K562 (cell line): ENCODE data around the gene HSD11B1L. TPM values are rescaled to one million over a fixed set of nuclear protein-coding genes. Genes with fewer than 3 reads are reported as not detected.

Experiments
- ATAC-seq: fragments of 200-7000 bp; cut with Tn5 transposase; 3 replicates; pipeline ENCODE4 v1.9.1; 2020; ENCODE audit warnings: moderate library complexity
- BruUV-seq: library from RNA; stranded (reverse); fragments of 400-500 nt; replicated peaks from 2 replicates; lab custom pipeline; 2021; lab: Mats Ljungman, UMichigan
- CTCF ChIA-PET: fragments of 300-600 bp; formaldehyde crosslinking; extraction: SDS; loops from one replicate; lab custom pipeline; 2021; ENCODE audit warnings: low intra/inter-chr PET ratio; lab: Yijun Ruan, JAX
- POLR2A ChIA-PET: fragments of 300-600, 350-650 bp; sonication (Branson Sonifier 250); formaldehyde crosslinking; extraction: SDS; loops from one replicate; lab custom pipeline; 2021; ENCODE audit warnings: antibody characterized with exemption, inconsistent platforms; lab: Yijun Ruan, JAX
- DNase-seq, 4 experiments: peaks; one replicate each; pipeline versions ENCODE4 v3.0.0 to v3.0.0-alpha.2; 2011 to 2018; ENCODE audit warnings: low spot score in 3 of 4, mixed read lengths in 3 of 4; ENCODE audit errors: extremely low read depth in 1 of 4
- FAIRE-seq: peaks from 2 replicates; lab custom pipeline; 2011; peaks lifted over from hg19 to GRCh38; lab: Jason Lieb, UNC
- H2AFZ ChIP-seq: 2 replicates; pipeline ENCODE4 v1.6.0; 2011; ENCODE audit warnings: low read depth, low read length, control low read depth, inconsistent platforms
- H3K27ac ChIP-seq: fragments of 200-600 bp; 3 replicates; pipeline ENCODE4 v1.8.0; 2011; ENCODE audit warnings: low read depth, mild to moderate bottlenecking, control low read depth, inconsistent platforms, low read length, moderate library complexity, mixed read lengths; ENCODE audit errors: extremely low read depth
- H3K27me3 ChIP-seq, 2 experiments: fragments of 300-600 bp in 1 of 2; 2 replicates in 1 of 2; 3 replicates in 1 of 2; pipeline versions ENCODE4 v1.6.0 to v1.8.0; 2011; ENCODE audit warnings: inconsistent platforms in 2 of 2, low read length in 2 of 2, mild to moderate bottlenecking in 1 of 2, mixed read lengths in 1 of 2, moderate library complexity in 1 of 2; ENCODE audit not compliant: control insufficient read depth in 2 of 2, insufficient read depth in 2 of 2
- H3K36me3 ChIP-seq: fragments of 300-600 bp; 3 replicates; pipeline ENCODE4 v1.8.0; 2011; ENCODE audit warnings: mild to moderate bottlenecking, low read length, inconsistent platforms; ENCODE audit not compliant: control insufficient read depth, insufficient read depth
- H3K4me1 ChIP-seq, 2 experiments: fragments of 200-600 bp in 1 of 2; replicated peaks in 1 of 2; 2 replicates in 1 of 2; 3 replicates in 1 of 2; pipeline versions ENCODE4 v1.5.1 to v1.8.0; 2011; ENCODE audit warnings: inconsistent platforms in 2 of 2, low read length in 2 of 2, mild to moderate bottlenecking in 1 of 2, mixed read lengths in 1 of 2, moderate library complexity in 1 of 2; ENCODE audit not compliant: control insufficient read depth in 2 of 2, insufficient read depth in 2 of 2
- H3K4me2 ChIP-seq: 2 replicates; pipeline ENCODE4 v1.6.1; 2011; ENCODE audit warnings: low read length, control low read depth, inconsistent platforms, mixed read lengths; ENCODE audit not compliant: insufficient read depth
- H3K4me3 ChIP-seq: fragments of 200-600 bp; sonication (generic), shearing (Covaris generic); 2 replicates; pipeline ENCODE4 v1.5.1; 2016; ENCODE audit warnings: control low read depth, inconsistent platforms
- H3K79me2 ChIP-seq: fragments of 200-600 bp; 3 replicates; pipeline ENCODE4 v1.8.0; 2011; ENCODE audit warnings: low read length, inconsistent platforms; ENCODE audit not compliant: control insufficient read depth, insufficient read depth
- H3K9ac ChIP-seq, 2 experiments: 2 replicates each; pipeline versions ENCODE4 v1.6.0 to v1.6.1; 2011; ENCODE audit warnings: low read depth in 2 of 2, low read length in 2 of 2, control low read depth in 1 of 2, inconsistent platforms in 1 of 2, mild to moderate bottlenecking in 1 of 2, mixed read lengths in 1 of 2; ENCODE audit not compliant: insufficient read depth in 1 of 2
- H3K9me1 ChIP-seq: one replicate; pipeline ENCODE4 v1.6.0; 2011; ENCODE audit warnings: inconsistent platforms, mild to moderate bottlenecking, low read length, moderate library complexity; ENCODE audit not compliant: control insufficient read depth, insufficient read depth
- H3K9me3 ChIP-seq: replicated peaks from 2 replicates; pipeline ENCODE4 v1.5.1; 2011; ENCODE audit warnings: low read depth, low read length, inconsistent platforms; ENCODE audit not compliant: control insufficient read depth, insufficient read depth
- H4K20me1 ChIP-seq: replicated peaks from 2 replicates; pipeline ENCODE4 v1.6.1; 2011; ENCODE audit warnings: low read length, inconsistent platforms, mixed read lengths; ENCODE audit not compliant: control insufficient read depth, insufficient read depth
- BACH1 ChIP-seq: fragments of 200-800 bp; sonication (Bioruptor generic); IDR thresholded peaks from 2 replicates; pipeline ENCODE4 v1.6.1; 2016; ENCODE audit warnings: missing genetic modification characterization, missing compliant biosample characterization
- BRF2 ChIP-seq: IDR thresholded peaks from 3 replicates; pipeline ENCODE4 v1.6.1; 2011; ENCODE audit warnings: borderline replicate concordance, mild to moderate bottlenecking; ENCODE audit not compliant: insufficient read length, insufficient read depth
- HIVEP1 ChIP-seq: fragments of 250-450 bp; sonication (Bioruptor Pico); IDR thresholded peaks from 2 replicates; pipeline ENCODE4 v1.4.0; 2020; ENCODE audit warnings: mild to moderate bottlenecking
- KAT7 ChIP-seq: sonication (generic); formaldehyde crosslinking; IDR thresholded peaks from 2 replicates; pipeline ENCODE4 v1.8.0; 2022; ENCODE audit warnings: missing genetic modification reagents, mild to moderate bottlenecking, borderline replicate concordance
- MED1 ChIP-seq: sonication (generic); formaldehyde crosslinking; IDR thresholded peaks from 2 replicates; pipeline ENCODE4 v1.8.1; 2023; ENCODE audit warnings: missing genetic modification reagents, borderline replicate concordance
- SUPT5H ChIP-seq: fragments of 450-650 bp; IDR thresholded peaks from 2 replicates; pipeline ENCODE4 v1.6.1; 2016
- WGBS: fragments of 100-300 bp; shearing (Covaris generic); methylation state at CpG from one replicate; pipeline ENCODE4 v1.1.6; 2016; ENCODE audit warnings: low coverage, mixed read lengths; ENCODE audit not compliant: insufficient coverage; ENCODE audit errors: missing lambda C conversion rate; 5-methylcytosine and 5-hydroxymethylcytosine counted together
- in situ Hi-C: fragments of 300-500 bp; cut with MboI; formaldehyde crosslinking; loops from 4 replicates; pipeline ENCODE4 v1.15.0; 2018; ENCODE audit warnings: inconsistent platforms, mixed read lengths
- intact Hi-C: fragments of 100-400 bp; cut with micrococcal nuclease; formaldehyde crosslinking; loops from 2 replicates; pipeline ENCODE4 v1.14.2; 2022
- polyA plus RNA-seq, 8 experiments: library from polyadenylated mRNA; depleted of rRNA in 4 of 8; stranded (reverse) in 5 of 8; unstranded in 3 of 8; fragments of >200 nt; fragmentation: Nextera tagmentation in 2 of 8; fragmentation: Illumina TruSeq in 1 of 8; extraction: Ambion mirVana in 2 of 8; extraction: Trizol in 1 of 8; gene quantifications; 2 replicates each; pipeline versions ENCODE4 v1.2.1 to v1.2.3, GENCODE V29; 2011 to 2014; ENCODE audit warnings: inconsistent platforms in 1 of 8, missing spikeins in 1 of 8
- total RNA-seq, 7 experiments: library from RNA; depleted of rRNA in 6 of 7; stranded (reverse); fragments of >200 nt in 6 of 7; fragmentation: Illumina TruSeq in 2 of 7; extraction: Trizol in 2 of 7; gene quantifications; 2 replicates each; pipeline versions ENCODE4 v1.2.1 to v1.2.3, GENCODE V29; 2011 to 2021; ENCODE audit warnings: low replicate concordance in 1 of 7

The HSD11B1L gene
- total and polyA plus RNA-seq, 9 of the 15 experiments (the other 6 are each of a cell fraction or from before 2014, with no cell fraction given), result 0.31 to 7.7 (median 2.3) TPM

DNA sequence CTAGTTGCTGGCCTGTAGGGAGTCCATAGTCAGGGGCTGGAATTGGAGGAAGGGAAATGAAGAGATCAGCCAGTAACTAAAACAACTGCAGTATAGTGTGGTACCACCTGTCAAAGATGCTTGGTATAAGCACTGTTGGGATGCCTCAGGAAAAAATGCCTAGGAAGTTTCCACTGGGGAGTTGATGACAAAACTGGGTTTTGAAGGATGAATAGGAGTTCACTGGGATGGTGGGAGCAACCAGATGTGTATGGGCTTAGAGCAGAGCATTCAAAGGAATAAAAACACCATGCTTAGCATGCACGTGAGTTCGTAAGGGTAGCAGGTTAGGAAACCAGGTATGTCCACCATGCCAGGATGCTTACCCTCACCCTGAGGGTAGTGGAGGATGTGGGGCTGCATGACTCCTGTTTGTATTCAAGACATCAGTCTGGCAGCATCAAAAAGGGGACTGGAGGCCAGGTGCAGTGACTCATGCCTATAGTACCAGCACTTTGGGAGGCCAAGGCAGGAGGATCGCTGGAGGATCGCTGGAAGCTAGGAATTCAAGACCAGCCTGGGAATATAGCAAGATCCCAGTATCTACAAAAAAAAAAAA lies 46.7 kb downstream of the HSD11B1L start:
- CTCF ChIA-PET, result no interaction called here
- BruUV-seq, result no TSS peak
- intact Hi-C loops (no loop called here), in situ Hi-C loops (no loop called here)
- WGBS, result 6% methylated on average over 4 of the region's 4 CpGs
- no peak for DNase-seq
- Histone ChIP-seq H4K20me1 (no peaks in the 10 kb centered on the region), H3K4me2 (no peak overlapping the region), H3K36me3 (no peaks in the 10 kb centered on the region), H3K9me1 (no peaks in the 10 kb centered on the region), H3K9me3 (no peaks in the 10 kb centered on the region; the same call in 1 of the 2 replicates), H3K9ac (no peak overlapping the region), H3K27me3 (peaks cover 0 to 5% of the 10 kb centered on the region in 2 experiments; a peak in 1 of 5 replicates), H3K4me1 (no peaks in the 10 kb centered on the region), H2AFZ (no peak overlapping the region), H3K4me3 (no peak overlapping the region), H3K27ac (no peak overlapping the region), H3K79me2 (no peaks in the 10 kb centered on the region)
- no peak for FAIRE-seq
- TF ChIP-seq HIVEP1 (CRISPR knock-in tag), result no peak
- TF ChIP-seq MED1 (CRISPR knock-in tag), result no peak
- no peak for TF ChIP-seq BRF2
- TF ChIP-seq SUPT5H, result no peak
- TF ChIP-seq BACH1 (tag), result no peak
- TF ChIP-seq KAT7 (CRISPR knock-in tag), result no peak
- ATAC-seq, result no peak
- POLR2A ChIA-PET, result interaction anchor here (0.6 to 0.8 kb wide), 2 partner anchors 9 to 46 kb away, joined by 3 read pairs; no protein-coding TSS in a partner anchor
